Keratinocyte (primary cell): Measurements from ENCODE around the gene SPECC1. TPM values are rescaled to one million over a fixed set of nuclear protein-coding genes. Genes with fewer than 3 reads are reported as not detected.

ENCODE experiments used
- DNase-seq: peaks from one replicate; pipeline ENCODE4 v3.0.0-alpha.2; 2011; ENCODE audit warnings: low read depth, missing footprints, low spot score
- FAIRE-seq: peaks from 2 replicates; lab custom pipeline; 2011; peaks lifted over from hg19 to GRCh38; lab: Jason Lieb, UNC
- H2AFZ ChIP-seq: 2 replicates; pipeline ENCODE4 v1.6.0; 2012; ENCODE audit warnings: low read length, control low read depth, inconsistent platforms; ENCODE audit not compliant: control insufficient read depth
- H3K27ac ChIP-seq: 2 replicates; pipeline ENCODE4 v1.5.1; 2011; ENCODE audit warnings: low read length; ENCODE audit not compliant: control insufficient read depth, insufficient read depth
- H3K27me3 ChIP-seq: 3 replicates; pipeline ENCODE4 v1.6.0; 2011; ENCODE audit warnings: low read length; ENCODE audit not compliant: control insufficient read depth, insufficient read depth; ENCODE audit errors: extremely low read depth
- H3K36me3 ChIP-seq, 2 experiments: 2 replicates in 1 of 2; 3 replicates in 1 of 2; pipeline ENCODE4 v1.5.1; 2011; ENCODE audit warnings: low read length in 2 of 2, mild to moderate bottlenecking in 1 of 2; ENCODE audit not compliant: control insufficient read depth in 2 of 2, insufficient read depth in 2 of 2; ENCODE audit errors: extremely low read depth in 1 of 2
- H3K4me1 ChIP-seq: 3 replicates; pipeline ENCODE4 v1.5.1; 2011; ENCODE audit warnings: low read length; ENCODE audit not compliant: control insufficient read depth, insufficient read depth; ENCODE audit errors: extremely low read depth
- H3K4me2 ChIP-seq: 3 replicates; pipeline ENCODE4 v1.6.0; 2011; ENCODE audit warnings: low read depth, low read length; ENCODE audit not compliant: control insufficient read depth, insufficient read depth; ENCODE audit errors: extremely low read depth
- H3K4me3 ChIP-seq, 3 experiments: fragments of 200-600 bp in 1 of 3; sonication (generic) in 1 of 3; 2 replicates in 2 of 3; 3 replicates in 1 of 3; pipeline ENCODE4 v1.5.1; 2011 to 2016; ENCODE audit warnings: low read length in 3 of 3, mild to moderate bottlenecking in 3 of 3, control low read depth in 2 of 3, inconsistent platforms in 1 of 3, low read depth in 1 of 3, mixed read lengths in 1 of 3, mixed run types in 1 of 3, moderate library complexity in 1 of 3; ENCODE audit not compliant: control insufficient read depth in 2 of 3, insufficient read depth in 2 of 3; ENCODE audit errors: extremely low read depth in 1 of 3
- H3K79me2 ChIP-seq: 2 replicates; pipeline ENCODE4 v1.6.0; 2012; ENCODE audit warnings: low read length; ENCODE audit not compliant: control insufficient read depth, insufficient read depth
- H3K9ac ChIP-seq: 3 replicates; pipeline ENCODE4 v1.6.0; 2011; ENCODE audit warnings: low read length; ENCODE audit not compliant: control insufficient read depth, insufficient read depth; ENCODE audit errors: extremely low read depth
- H3K9me1 ChIP-seq: 3 replicates; pipeline ENCODE4 v1.6.0; 2011; ENCODE audit warnings: low read length; ENCODE audit not compliant: control insufficient read depth, insufficient read depth; ENCODE audit errors: extremely low read depth
- H3K9me3 ChIP-seq: 2 replicates; pipeline ENCODE4 v1.5.1; 2012; ENCODE audit warnings: low read depth, low read length; ENCODE audit not compliant: control insufficient read depth
- H4K20me1 ChIP-seq: 3 replicates; pipeline ENCODE4 v1.6.0; 2011; ENCODE audit warnings: low read length; ENCODE audit not compliant: control insufficient read depth, insufficient read depth; ENCODE audit errors: extremely low read depth
- EZH2 ChIP-seq: IDR thresholded peaks from one replicate; pipeline ENCODE4 v1.6.1; 2012; ENCODE audit warnings: inconsistent platforms, mild to moderate bottlenecking, low read length, moderate library complexity
- dilution Hi-C: fragments of 300-500 bp; cut with MboI; formaldehyde crosslinking; loops from one replicate; pipeline ENCODE4 v1.7.0; 2020; ENCODE audit warnings: low sequenced_read_pairs; ENCODE audit not compliant: extremely low pct_ligation_motif_present
- polyA plus RNA-seq, 5 experiments: library from polyadenylated mRNA; depleted of rRNA in 3 of 5; stranded (reverse) in 3 of 5; stranded (forward) in 1 of 5; unstranded in 1 of 5; fragments of >200 nt; gene quantifications; 1 replicate in 1 of 5; 2 replicates in 3 of 5; 3 replicates in 1 of 5; pipeline versions ENCODE4 v1.2.1 to v1.2.3, GENCODE V29; 2011 to 2012; ENCODE audit warnings: missing spikeins in 2 of 5, low read depth in 1 of 5, low replicate concordance in 1 of 5
- TF ChIP-seq, protein P1 (sequence below), 3 experiments: IDR thresholded peaks in 1 of 3; conservative IDR thresholded peaks in 1 of 3; optimal IDR thresholded peaks in 1 of 3; 2 replicates in 2 of 3; 3 replicates in 1 of 3; pipeline versions ENCODE3 to v1.5.1; 2011; ENCODE audit warnings: low read length in 3 of 3, mild to moderate bottlenecking in 3 of 3, moderate library complexity in 2 of 3, control low read depth in 1 of 3, inconsistent platforms in 1 of 3; ENCODE audit not compliant: insufficient read depth in 2 of 3; ENCODE audit errors: extremely low read depth in 1 of 3

The SPECC1 gene
- polyA plus RNA-seq, 1 donor (not counting 4 experiments of a cell fraction or from before 2014, with no cell fraction given): 20.9 TPM

GRCh38 chr17:19978805-19979211 lies 30.4 kb upstream of the SPECC1 start:
- FAIRE-seq: no peak
- H3K9ac ChIP-seq: no peak overlapping the region
- dilution Hi-C loops: no loop called here
- H3K4me3 ChIP-seq: no peak overlapping the region
- no peak for DNase-seq
- H4K20me1 ChIP-seq: no peaks in the 10 kb centered on the region
- H2AFZ ChIP-seq: no peak overlapping the region
- no peaks in the 10 kb centered on the region for H3K9me3 ChIP-seq
- peaks cover 8% of the 10 kb centered on the region for H3K4me1 ChIP-seq
- no peak overlapping the region for H3K4me2 ChIP-seq
- no peaks in the 10 kb centered on the region for H3K9me1 ChIP-seq
- H3K27me3 ChIP-seq: no peaks in the 10 kb centered on the region
- peaks cover 37% of the 10 kb centered on the region for H3K79me2 ChIP-seq
- H3K36me3 ChIP-seq: peaks cover 0 to 4% of the 10 kb centered on the region in 2 experiments
- no peak overlapping the region for H3K27ac ChIP-seq
- no peak for TF ChIP-seq EZH2
- TF ChIP-seq, protein P1, sequence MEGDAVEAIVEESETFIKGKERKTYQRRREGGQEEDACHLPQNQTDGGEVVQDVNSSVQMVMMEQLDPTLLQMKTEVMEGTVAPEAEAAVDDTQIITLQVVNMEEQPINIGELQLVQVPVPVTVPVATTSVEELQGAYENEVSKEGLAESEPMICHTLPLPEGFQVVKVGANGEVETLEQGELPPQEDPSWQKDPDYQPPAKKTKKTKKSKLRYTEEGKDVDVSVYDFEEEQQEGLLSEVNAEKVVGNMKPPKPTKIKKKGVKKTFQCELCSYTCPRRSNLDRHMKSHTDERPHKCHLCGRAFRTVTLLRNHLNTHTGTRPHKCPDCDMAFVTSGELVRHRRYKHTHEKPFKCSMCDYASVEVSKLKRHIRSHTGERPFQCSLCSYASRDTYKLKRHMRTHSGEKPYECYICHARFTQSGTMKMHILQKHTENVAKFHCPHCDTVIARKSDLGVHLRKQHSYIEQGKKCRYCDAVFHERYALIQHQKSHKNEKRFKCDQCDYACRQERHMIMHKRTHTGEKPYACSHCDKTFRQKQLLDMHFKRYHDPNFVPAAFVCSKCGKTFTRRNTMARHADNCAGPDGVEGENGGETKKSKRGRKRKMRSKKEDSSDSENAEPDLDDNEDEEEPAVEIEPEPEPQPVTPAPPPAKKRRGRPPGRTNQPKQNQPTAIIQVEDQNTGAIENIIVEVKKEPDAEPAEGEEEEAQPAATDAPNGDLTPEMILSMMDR (optimal IDR thresholded peaks at IDR 0.05 in 1 of 3, IDR thresholded peaks at IDR 0.05 in 1 of 3, conservative IDR thresholded peaks at IDR 0.05 in 1 of 3; ENCODE audit: extremely low read depth in 1 of 3, insufficient read depth in 2 of 3, low read length in 3 of 3): no peak

DNA sequence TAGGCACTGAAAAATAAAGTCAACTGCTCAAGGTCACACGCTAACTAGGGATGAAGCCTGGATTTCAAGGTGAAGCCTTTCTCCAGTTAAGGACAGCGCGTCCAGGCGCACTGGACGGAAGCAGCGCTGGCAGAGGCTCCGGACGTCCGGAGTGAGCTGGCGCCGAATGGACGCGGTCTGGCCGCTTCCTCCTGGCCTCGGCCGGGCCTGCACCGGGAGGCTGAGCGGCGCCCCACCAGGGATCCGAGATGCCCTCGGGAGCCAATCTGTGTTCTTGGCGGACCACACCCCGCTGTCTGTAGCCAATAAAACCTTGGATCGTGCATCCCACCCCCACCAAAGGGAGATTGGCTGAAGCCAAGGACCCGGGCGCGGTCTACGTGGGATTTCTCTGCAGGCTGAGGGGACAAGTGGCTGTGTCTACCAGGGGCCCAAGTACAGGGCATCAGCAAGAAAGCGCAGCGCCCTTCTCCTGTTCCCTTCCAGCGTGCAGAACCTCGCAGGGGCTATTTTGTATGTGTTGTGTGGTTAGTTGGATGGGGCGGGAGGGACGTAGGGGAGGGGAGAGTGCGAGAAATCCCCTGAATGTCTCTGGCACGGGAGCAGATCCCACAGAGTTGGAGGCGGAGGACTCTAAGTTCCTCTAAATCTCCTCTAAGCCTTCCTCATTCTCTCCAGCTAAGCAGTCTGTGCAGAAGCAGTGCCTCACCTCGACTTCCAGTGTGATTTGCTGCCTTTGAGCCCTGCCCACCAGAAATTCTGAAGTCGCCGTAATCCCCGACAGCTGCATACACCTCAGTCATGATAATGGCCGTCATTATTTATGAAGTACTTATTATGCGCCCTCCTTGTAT lies 29.0 kb upstream of the SPECC1 start:
- dilution Hi-C loops: no loop called here
- no peak for TF ChIP-seq EZH2
- TF ChIP-seq, protein P1 (optimal IDR thresholded peaks at IDR 0.05 in 1 of 3, IDR thresholded peaks at IDR 0.05 in 1 of 3, conservative IDR thresholded peaks at IDR 0.05 in 1 of 3; ENCODE audit: extremely low read depth in 1 of 3, insufficient read depth in 2 of 3, low read length in 3 of 3): no peak
- H2AFZ ChIP-seq: no peak overlapping the region

More for the DNA sequence above, 29.0 kb upstream of the SPECC1 start:
- H3K9me3 ChIP-seq: no peaks in the 10 kb centered on the region
- DNase-seq: no peak
- peaks cover 8% of the 10 kb centered on the region for H3K4me1 ChIP-seq
- no peak overlapping the region for H3K4me3 ChIP-seq
- H4K20me1 ChIP-seq: no peaks in the 10 kb centered on the region
- H3K27ac ChIP-seq: no peak overlapping the region
- no peaks in the 10 kb centered on the region for H3K27me3 ChIP-seq
- H3K36me3 ChIP-seq: no peaks in the 10 kb centered on the region
- FAIRE-seq: no peak
- H3K4me2 ChIP-seq: no peak overlapping the region
- H3K9ac ChIP-seq: no peak overlapping the region
- H3K79me2 ChIP-seq: peaks cover 24% of the 10 kb centered on the region
- no peaks in the 10 kb centered on the region for H3K9me1 ChIP-seq
